ENCODE data around the gene IL3.
"Not testable (repeated sequence)": the region's sequence is repeated elsewhere in the genome, so short reads cannot be mapped to it uniquely, and the experiment has no call there.

The IL3 gene

DNA sequence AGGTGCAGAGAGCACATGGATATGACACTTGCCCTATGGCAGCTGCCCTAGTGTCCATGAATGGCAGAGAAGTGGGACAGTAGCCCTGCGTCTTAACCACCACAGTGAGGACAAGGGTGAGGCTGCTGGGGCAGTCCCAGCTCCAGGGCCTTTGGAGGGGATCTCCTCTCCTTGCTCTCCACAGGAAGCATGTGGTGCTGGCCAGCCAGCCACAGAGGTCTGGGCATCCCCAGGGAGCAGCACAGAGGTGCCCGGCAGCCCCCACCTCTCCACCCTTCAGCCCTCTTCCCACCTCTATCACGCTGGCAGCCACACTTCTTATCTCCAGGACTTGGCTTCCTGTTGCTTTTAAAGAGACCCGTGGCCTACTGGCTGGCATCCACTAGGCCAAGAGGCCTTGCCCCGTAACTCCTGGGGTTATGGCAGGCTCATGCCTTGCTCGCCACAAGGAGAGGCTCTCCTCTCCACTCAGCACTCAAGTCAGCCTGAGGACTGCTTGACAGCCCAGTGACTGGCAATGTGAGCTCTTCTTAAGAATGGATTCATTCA, 35.0 kb downstream of the IL3 start:
- no peak for DNase-seq

DNA sequence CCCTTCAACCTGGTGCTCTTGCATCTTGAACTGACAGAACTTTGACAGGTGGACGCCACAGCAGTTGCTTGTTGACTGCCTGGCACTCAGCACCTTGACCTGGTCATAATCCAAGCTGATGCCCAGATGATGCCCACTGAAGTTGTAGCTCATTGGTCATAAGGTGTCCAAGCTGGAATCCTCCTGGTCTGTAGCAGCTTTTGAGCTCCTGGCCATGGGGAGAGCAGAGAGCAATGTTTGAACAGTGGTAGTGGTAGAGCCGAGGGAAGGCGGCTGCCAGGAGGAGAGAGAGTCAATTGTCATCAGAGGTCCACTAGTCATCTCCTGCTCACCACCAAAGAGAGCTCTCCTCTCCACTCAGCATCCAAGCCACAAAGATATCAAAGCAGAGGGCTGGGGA, 36.4 kb downstream of the IL3 start:
- no peak for DNase-seq

DNA sequence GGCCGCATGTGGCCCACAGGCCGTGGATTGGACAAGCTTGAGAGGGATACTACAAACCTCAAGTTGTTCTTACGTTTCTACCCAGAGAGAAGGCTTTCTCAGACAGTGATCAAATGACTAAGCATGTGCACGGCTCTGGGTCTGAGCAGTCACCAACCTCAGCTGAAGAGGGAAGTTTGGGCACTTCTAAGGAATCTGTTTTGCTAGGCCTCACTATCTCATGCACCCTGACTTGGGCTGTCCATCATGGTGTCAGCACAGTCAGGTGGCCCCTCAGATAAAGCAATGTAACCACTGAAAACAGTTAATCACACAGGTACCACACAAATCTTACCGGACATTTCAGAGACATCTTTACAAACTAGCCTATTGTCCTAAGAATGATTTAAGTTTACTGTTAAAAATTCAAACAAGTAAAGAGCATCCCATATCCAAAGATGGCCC, 37.7 kb downstream of the IL3 start:
- DNase-seq, result no peak

DNA sequence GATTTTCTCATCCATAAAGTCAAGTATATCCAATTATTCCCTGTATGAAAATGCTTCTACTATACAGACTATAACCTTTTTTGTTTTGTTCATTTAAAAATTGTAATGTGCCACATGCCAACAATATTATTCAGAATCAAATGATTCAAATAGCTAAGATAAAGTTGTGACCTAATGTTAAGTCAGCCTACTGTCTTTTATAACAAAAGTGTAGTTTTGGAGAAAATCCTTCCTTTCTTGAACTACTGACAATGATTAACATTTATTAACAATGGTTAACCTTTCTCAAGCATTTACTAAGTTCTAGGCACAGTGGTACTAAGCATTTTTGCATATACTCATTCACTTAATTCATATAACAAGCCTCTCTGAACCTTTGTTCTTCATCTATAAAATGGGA, 38.2 kb downstream of the IL3 start:
- no peak for DNase-seq

DNA sequence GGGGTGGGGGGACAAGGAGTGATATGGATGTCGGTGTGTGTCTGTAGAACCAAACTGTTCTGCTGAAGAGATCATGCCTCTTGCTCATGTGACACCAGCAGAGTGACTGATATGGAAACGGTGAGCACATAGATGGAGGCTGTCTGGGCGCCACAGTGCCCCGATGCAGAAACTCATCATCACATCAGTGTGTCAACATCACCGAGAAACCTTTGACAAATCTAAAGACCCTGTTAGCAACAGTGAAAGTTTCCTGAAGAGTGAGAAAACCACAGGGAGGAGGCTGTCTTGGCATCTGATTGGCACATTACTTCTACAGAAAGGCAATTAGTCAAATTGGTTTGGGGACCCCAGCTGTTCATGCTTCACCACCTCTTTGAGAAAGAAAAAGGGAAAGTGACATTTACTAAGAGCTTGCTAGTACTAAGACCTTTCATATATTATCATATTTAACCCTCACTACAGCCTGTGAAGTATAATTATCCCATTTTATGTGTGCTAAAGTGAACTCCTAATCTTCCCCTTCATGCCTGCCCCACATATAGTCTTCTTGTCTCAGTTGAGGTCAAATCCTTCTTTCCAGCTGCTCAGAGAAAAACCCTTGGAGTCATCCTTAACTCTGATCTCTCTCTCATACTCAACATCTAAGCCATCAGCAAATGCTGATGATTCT, 38.8 kb downstream of the IL3 start:
- DNase-seq, result no peak

DNA sequence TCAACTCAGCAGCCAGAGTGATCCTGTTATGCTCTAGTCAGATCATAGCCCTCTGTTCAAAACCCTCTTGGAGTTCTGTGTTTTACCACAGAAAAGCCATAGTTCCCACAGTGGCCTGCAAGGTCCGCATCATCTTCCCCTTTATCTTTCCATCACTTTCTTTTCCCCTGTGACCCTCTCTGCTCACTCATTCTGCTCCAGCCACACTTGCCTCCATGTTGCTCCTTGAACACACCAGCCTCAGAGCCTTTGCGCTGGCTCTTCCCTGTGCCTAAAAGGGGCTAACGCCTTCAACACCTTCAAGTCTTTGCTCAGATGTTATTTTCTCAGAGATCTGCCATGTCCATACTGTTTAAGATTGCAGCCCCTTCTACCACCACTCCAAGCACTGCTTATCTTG, 39.5 kb downstream of the IL3 start:
- no peak for DNase-seq

DNA sequence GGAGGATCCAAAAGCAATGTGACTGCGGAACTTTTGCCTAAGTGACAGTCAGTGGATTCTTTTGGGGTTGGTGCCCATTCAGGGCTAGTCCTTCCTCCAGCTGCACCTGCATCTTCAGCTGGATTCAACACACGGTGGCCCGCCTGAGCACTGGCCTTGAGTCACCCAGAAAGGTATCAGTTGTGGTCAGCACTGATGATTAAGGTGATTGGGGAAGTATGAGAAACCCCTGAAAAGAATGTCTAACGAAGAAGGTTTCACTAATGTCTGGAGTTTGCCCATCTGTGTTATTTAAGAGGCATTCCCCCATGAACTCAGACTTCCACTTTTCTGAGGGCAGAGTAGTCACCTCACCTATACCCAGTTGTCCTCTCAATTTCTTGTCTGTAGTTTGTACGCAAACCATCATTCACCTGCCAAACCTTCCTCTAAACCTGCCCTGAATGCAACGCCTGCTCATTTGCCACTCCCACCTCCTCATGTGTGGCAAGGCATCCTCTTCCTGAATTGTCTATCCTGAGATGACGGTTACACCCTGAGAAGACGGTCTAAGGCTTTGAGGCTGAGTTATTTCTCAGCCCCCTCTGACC, 40.3 kb downstream of the IL3 start:
- DNase-seq, result no peak

DNA sequence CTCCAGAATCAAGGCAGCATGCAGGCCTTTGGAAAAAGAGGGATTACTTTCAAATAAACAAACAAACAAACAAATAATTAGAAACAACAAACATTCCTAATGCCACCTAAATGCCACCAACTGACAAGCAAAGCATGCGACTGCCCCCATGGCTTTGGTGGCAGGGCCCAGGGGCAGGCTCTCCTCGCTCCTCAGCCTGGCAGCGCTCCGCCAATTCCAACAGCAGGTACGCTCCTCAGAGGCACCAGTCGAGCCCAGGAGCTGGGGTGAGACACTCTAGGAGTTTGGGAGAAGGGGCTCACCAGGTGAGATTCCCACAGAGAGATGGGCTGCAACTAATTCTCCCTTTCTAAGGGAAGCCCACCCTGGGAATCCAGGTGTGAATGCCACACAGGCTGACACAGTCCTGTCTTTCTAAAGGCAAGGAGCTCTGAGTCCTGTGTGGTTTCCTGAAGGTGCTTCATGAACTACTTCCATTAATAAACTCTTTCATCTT, 41.0 kb downstream of the IL3 start:
- DNase-seq, result no peak

DNA sequence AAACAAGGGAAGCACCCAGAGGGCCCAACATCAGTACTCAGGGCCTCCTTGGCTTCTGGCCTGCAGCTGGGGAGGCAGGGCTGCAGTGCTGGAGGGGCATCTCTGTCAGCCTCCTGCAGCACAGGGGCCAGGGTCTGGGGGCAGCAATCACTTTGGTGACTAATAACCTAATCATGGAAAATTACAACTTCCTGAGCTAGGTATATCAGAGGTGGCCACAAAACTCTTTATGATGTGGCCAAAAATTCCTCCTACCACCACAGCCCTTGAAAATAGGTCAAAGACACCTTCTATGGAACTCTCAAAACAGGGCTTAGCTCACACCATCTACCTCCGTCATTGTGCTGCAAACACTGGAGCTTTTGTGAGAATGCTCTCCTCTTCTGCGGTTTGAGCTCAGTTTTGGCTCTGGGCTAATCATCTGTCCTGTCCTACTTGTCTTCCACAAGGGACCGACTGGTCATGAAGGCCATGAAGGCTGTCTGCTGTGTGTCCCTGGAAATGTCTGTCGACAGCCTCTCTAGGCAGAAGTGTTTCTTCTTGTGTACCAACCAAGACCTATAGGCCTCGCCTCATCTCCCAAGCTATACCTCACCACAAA, 41.7 kb downstream of the IL3 start:
- no peak for DNase-seq

DNA sequence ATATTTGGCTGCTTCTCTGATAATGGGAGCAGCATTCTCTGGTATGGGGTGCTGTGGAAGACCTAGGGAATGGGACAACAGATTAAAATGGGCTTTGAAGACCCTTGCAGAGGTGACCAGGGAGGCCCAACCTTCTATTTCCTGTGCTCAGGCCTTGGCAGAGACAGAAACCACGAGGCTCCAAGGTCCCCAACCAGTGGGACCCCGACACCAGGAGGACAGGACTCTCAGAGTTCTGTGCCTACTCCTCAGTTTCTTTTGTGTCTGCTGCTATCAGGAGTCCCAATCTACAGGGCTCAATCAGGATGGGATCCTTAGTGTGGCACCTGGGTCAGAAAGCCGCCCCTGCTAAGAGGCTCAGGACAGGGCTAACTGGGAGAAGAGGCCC, 42.5 kb downstream of the IL3 start:
- DNase-seq, result no peak

DNA sequence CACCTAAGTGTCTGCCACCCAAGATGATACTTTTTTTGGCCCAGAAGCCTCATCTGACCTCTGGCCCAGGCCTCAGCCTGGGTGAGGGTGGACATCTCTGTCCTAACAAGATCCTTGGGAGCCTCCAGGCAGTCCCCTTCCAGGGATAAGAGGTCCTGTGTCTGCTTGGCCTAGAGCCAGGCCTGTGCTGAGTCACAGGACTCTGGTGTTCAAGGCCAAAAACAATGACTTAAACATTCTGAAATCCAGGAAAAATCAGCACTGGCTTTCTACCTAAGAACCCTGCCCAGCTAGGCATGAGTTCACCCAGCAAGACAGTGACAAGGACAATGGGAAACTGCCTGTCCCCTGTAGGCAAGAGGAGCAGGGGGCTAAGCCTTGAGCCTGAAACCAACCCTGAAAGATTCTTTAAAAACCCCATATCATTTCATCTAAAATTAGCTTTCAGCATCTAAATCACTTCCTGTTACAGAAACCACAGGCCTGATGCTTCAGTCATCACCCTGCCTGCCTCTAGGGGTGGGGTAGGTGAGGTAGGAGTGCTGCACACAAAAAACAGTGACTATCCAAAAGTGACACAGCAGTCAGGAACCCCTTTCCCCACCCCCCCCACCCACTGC, 43.0 kb downstream of the IL3 start:
- DNase-seq, result no peak

DNA sequence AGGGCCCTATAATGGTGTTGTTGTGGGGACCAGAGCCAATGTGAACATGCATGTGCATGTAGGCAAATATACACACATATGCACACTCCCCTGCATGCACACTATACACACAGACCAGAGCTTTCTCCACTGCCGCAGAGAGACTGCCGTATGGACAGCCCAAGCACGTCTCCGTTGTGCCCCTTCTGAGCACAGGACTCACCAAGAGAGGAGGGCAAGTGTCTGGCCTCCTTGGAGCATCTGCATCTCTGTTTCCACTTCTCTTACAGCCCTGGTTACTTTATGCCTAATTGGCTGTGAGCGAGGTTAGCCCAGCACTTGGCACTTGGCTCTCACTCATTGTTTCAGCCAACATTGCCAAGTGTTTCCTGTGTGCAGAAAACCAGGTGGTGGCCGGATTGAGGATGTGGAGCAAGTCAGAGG, 43.5 kb downstream of the IL3 start:
- DNase-seq, result no peak

DNA sequence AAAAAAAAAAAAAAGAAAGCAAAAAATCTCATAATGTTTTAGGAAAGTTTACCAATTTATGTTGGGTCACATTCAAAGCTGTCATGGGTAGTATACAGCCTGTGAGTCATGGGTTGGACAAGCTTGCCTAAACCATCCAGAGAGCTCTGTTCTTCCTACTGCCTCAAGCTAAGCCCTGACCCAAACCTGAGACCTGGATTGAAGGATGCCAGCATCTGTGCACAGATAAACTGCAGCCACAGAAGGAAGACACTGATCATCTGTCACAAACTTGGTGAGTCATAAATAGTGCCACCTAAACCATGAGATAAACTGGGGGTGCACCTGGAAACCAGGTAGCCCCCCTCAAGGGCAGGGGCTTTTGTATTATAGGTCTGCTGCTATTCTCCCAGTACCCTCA, 44.1 kb downstream of the IL3 start:
- DNase-seq, result no peak

DNA sequence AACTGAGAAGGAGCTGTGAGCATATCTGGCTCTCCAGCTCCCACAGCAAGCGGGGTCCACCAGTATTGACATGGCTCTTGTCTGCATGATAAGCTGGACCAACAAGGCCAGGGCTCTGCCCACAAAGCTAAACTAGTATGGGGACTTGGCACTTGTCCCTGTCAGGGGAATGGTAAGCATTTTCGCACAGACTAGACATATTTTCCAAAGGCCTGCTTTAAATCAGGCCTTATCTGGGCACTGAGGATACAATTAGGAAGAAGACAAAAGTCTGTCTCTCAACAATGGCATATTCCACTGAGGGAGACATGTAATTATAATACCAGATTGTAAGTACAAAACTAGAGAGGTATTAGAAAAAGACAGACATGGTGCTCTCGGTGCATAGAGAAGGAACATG, 45.2 kb downstream of the IL3 start:
- DNase-seq, result no peak

DNA sequence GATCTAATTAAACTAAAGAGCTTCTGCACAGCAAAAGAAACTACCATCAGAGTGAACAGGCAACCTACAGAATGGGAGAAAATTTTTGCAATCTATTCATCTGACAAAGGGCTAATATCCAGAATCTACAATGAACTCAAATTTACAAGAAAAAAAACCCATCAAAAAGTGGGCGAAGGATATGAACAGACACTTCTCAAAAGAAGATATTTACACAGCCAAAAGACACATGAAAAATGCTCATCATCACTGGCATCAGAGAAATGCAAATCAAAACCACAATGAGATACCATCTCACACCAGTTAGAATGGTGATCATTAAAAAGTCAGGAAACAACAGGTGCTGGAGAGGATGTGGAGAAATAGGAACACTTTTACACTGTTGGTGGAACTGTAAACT, 48.0 kb downstream of the IL3 start:
- not testable (repeated sequence) for DNase-seq

DNA sequence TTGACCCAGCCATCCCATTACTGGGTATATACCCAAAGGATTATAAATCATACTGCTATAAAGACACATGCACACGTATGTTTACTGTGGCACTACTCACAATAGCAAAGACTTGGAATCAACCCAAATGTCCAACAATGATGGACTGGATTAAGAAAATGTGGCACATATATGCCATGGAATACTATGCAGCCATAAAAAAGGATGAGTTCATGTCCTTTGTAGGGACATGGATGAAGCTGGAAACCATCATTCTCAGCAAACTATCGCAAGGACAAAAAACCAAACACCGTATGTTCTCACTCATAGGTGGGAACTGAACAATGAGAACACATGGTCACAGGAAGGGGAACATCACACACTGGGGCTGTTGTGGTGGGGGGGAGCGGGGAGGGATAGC, 48.5 kb downstream of the IL3 start:
- DNase-seq, result not testable (repeated sequence)

DNA sequence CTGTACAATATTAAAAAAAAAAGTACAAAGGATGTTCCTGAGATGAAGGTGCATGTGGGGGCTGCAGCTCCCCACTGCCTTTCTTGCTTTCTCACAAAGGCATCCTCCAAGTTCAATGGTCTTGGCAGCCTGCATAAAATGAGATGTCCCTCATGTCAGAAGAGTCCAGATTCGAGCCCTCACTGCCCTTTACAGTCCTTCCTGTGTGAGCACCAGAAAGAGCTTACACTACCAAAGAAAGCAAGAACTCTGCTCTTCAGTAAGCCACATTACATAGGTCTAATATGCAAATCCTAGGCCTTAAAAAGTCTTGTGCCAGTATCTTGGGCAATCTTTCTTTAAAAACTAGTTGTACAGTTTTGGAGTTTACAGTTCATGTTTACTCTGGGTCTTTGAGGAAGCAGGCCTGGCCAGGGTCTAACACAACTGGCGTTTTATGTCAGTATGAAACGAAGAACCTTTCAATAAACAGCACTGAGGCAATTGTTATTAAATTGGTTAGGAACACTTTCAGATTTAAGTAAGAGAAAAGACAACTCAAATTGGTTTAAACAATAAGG, 49.1 kb downstream of the IL3 start:
- DNase-seq, result no peak

DNA sequence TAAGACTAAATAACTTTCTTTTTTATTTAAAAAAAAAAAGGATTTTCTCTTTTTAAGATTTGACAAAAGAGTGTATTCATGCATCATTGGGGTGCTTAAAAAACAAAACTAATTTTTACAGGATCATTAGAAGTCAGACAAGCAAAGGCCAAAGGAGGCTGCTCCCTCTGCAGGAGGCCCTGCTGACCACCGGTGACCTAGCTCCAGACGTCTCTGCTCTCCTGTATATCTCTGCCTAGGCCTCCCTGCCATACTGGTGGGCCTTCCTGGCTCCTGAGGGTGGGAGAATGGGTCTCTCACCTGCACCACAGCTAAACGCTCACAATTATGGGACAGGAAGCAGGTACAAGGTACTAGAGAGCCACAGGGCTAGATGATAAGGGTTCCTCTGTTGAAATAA, 49.7 kb downstream of the IL3 start:
- no peak for DNase-seq

DNA sequence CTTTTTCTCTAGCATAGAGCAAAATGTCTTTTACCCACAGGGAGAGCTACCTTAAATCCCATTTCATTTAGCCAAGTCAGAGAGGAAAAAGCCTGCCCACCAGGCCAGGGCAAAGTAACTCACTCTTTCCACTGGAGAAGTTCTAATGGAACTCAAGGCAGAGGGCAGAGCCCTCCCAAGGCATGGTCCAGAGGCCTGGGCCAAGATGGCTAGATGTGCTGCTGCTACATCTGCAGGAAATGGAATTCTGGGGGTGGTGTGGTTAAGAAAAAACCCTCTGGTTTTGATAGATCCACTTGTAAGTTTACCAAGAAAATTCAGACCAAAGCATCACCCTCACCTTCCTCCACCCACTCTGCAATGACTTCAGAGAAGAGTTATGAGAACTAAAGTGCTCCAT, 50.5 kb downstream of the IL3 start:
- DNase-seq, result no peak

DNA sequence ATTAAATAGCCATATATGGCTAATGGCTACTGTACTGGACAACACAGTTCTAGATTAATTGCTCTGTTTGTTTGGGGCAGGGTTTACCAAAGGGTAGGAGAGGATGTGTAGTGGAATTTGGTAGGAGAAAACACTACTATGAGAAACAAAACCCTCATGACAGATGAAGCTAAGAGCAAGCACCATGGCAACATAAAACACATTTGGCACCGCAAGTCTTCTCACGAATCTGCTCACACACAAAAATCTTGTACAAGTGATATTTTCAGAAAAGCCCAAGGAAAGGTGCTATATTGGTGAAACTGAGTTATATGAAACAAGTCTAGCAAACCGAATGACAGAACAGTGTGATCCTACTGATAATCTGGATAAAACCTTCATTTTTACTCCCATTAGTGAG, 51.7 kb downstream of the IL3 start:
- no peak for DNase-seq
